Measurements from ENCODE around the gene PLP1. TPM values are rescaled to one million over a fixed set of nuclear protein-coding genes. Genes with fewer than 3 reads are reported as not detected.
A peak's percentile ranks its signal among the peaks of the same experiment; 100 is the strongest.
"Not testable (repeated sequence)": the region's sequence is repeated elsewhere in the genome, so short reads cannot be mapped to it uniquely, and the experiment has no call there.

Gene PLP1
- total RNA-seq, 4 donors from 2014 or later: 3.8 to 13.7 (median 6.7) TPM

DNA sequence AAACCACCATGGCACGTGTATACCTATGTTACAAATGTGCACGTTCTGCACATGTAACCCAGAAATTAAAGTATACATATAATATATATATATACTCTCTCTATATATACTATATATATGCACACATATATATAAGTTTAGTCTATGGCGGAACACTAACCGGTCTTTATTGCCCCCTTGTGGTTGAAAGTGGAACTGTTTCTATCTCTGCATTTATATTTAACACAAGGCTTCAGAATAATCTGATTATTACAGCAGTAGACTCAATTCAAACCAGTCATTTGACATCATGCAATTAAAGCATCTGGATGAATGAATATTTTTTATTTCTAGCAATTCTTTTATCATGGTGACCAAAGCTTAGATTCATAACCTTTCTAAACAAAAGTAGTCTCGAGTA, 40.9 kb downstream of the PLP1 start:
- H3K9me3 ChIP-seq: no peaks in the 10 kb centered on the region
- in situ Hi-C loops (cut with MboI; ENCODE audit: low pct_ligation_motif_present in 1 of 4, low pct_unique_long_range_greater_than_20kb in 1 of 4, low sequenced_read_pairs in 3 of 4): loop anchor here in 2 of 4 donors (25.0 kb wide), 1 partner anchor 280 kb away; no protein-coding TSS in a partner anchor
- no peaks in the 10 kb centered on the region for H3K27me3 ChIP-seq
- H3K4me3 ChIP-seq: no peak overlapping the region
- intact Hi-C loops (cut with DNase I; ENCODE audit: low total_unique reads): loop anchor here (10.0 kb wide), 1 partner anchor 133 kb away; the partner anchor contains the start of gene MORF4L2
- WGBS, 2 donors (ENCODE audit: low coverage in 1 of 2): 14 to 16% methylated on average over 5 of the region's 5 CpGs
- no peak overlapping the region for H3K27ac ChIP-seq
- TF ChIP-seq CTCF (IDR thresholded peaks at IDR 0.05) (peak; percentile 53 to 93 (median 71)), POLR2AphosphoS5 (IDR thresholded peaks at IDR 0.05) (no peak)
- DNase-seq: no peak
- H3K36me3 ChIP-seq: no peaks in the 10 kb centered on the region
- H3K4me1 ChIP-seq: no peaks in the 10 kb centered on the region

DNA sequence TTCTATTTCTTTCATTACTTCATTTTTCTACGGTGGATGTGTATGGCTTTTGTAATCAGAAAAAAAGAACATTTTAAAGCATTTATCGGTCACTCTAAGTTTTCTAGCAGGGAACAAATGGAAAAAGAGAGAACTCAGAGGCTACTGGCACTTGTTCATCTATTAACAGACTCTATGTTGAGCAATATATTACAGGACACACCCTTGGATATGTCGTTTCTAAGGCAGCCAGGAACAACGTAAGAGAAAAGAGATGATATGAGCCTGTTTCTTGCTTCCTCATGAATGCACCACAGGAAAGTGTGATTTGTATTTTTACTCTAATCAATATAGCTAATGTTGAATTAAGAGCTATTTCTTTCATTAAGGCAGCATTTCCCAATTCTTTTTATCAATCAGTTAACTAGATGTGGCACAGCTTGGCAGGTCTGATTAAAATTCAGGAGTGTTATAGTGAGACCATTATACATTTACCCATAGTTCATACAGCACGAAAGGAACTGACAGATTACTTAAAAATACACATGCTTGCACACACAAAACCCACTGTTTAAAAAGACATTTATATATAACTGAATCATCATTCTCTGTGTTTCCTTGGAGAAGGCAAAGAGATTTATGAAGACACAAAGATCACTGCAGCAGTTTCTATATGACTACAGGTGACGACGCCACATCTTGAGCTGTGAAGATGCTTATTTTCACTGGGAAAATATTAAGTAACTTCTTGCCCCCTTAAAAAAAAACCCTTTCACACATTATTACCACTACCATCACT, 42.4 kb downstream of the PLP1 start:
- DNase-seq: no peak
- in situ Hi-C loops (cut with MboI; ENCODE audit: low pct_ligation_motif_present in 1 of 4, low pct_unique_long_range_greater_than_20kb in 1 of 4, low sequenced_read_pairs in 3 of 4) (loop anchor here in 2 of 4 donors (25.0 kb wide), 1 partner anchor 282 kb away; no protein-coding TSS in a partner anchor), intact Hi-C loops (cut with DNase I; ENCODE audit: low total_unique reads) (loop anchor here (10.0 kb wide), 1 partner anchor 134 kb away; the partner anchor contains the start of gene MORF4L2)
- WGBS, 2 donors (ENCODE audit: low coverage in 1 of 2): 18 to 44% methylated on average over 6 to 7 of the region's 7 CpGs
- Histone ChIP-seq H3K36me3 (no peaks in the 10 kb centered on the region), H3K4me1 (no peaks in the 10 kb centered on the region), H3K27ac (no peak overlapping the region), H3K4me3 (no peak overlapping the region), H3K9me3 (no peaks in the 10 kb centered on the region), H3K27me3 (no peaks in the 10 kb centered on the region)
- TF ChIP-seq CTCF (IDR thresholded peaks at IDR 0.05): no peak
- no peak for TF ChIP-seq POLR2A (IDR thresholded peaks at IDR 0.05)
- no peak for TF ChIP-seq EP300 (IDR thresholded peaks at IDR 0.05; ENCODE audit: low read depth)
- no peak for TF ChIP-seq POLR2AphosphoS5 (IDR thresholded peaks at IDR 0.05)

DNA sequence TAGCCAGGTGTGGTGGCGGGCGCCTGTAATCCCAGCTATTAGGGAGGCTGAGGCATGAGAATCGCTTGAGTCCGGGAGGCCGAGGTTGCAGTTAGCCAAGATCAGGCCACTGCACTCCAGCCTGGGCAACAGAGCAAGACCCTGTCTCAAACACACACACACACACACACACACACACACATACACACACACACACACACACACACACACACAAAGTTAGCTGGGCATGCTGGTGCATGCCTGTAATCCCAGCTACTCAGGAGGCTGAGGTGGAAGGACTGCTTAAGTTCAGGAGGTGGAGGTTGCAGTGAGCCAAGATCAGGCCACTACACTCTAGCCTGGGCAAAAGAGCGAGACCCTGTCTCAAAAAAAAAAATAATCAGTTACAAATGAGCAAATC, 44.2 kb downstream of the PLP1 start:
- 95% methylated on average over 6 of the region's 6 CpGs; no CpG with 5 or more reads in 1 of the 2 donors for WGBS, 2 donors (ENCODE audit: low coverage in 1 of 2)
- H3K36me3 ChIP-seq; intact Hi-C loops (cut with DNase I; ENCODE audit: low total_unique reads); H3K9me3 ChIP-seq; H3K27ac ChIP-seq; H3K4me3 ChIP-seq; H3K4me1 ChIP-seq; H3K27me3 ChIP-seq; DNase-seq: not testable (repeated sequence)
- in situ Hi-C loops (cut with MboI; ENCODE audit: low pct_ligation_motif_present in 1 of 4, low pct_unique_long_range_greater_than_20kb in 1 of 4, low sequenced_read_pairs in 3 of 4): loop anchor here in 3 of 4 donors (10.0 to 25.0 kb wide), 2 partner anchors 284 to 286 kb away; no protein-coding TSS in a partner anchor

GRCh38 chrX:103823591-103823990, 47.0 kb downstream of the PLP1 start:
- Histone ChIP-seq H3K27ac (no peak overlapping the region), H3K27me3 (no peaks in the 10 kb centered on the region), H3K36me3 (no peaks in the 10 kb centered on the region), H3K4me3 (no peak overlapping the region), H3K9me3 (no peaks in the 10 kb centered on the region), H3K4me1 (no peaks in the 10 kb centered on the region)
- intact Hi-C loops (cut with DNase I; ENCODE audit: low total_unique reads): no loop called here
- no peak for TF ChIP-seq POLR2A (IDR thresholded peaks at IDR 0.05)
- TF ChIP-seq CTCF (IDR thresholded peaks at IDR 0.05): no peak
- no peak for TF ChIP-seq POLR2AphosphoS5 (IDR thresholded peaks at IDR 0.05)
- no peak for TF ChIP-seq EP300 (IDR thresholded peaks at IDR 0.05; ENCODE audit: low read depth)
- no peak for DNase-seq
- in situ Hi-C loops (cut with MboI; ENCODE audit: low pct_ligation_motif_present in 1 of 4, low pct_unique_long_range_greater_than_20kb in 1 of 4, low sequenced_read_pairs in 3 of 4): loop anchor here in 3 of 4 donors (10.0 to 25.0 kb wide), 2 partner anchors 286 to 289 kb away; no protein-coding TSS in a partner anchor
